Astrocyte of the spinal cord (primary cell): ENCODE results near the gene GPAT3.
A peak's percentile ranks its signal among the peaks of the same experiment; 100 is the strongest.
"Not testable (repeated sequence)": the region's sequence is repeated elsewhere in the genome, so short reads cannot be mapped to it uniquely, and the experiment has no call there.

Experiments used
- DNase-seq: peaks from one replicate; pipeline ENCODE4 v3.0.0; 2011; ENCODE audit warnings: low read depth, low spot score
- H3K4me3 ChIP-seq: 2 replicates; pipeline ENCODE4 v1.5.1; 2011; ENCODE audit warnings: low read depth, mild to moderate bottlenecking, low read length, moderate library complexity
- in situ Hi-C: cut with HindIII; loops from 2 replicates; pipeline ENCODE4 v1.10.0; 2017; ENCODE audit warnings: low sequenced_read_pairs
- TF ChIP-seq, protein P1 (sequence below): IDR thresholded peaks from 2 replicates; pipeline ENCODE4 v1.5.1; 2012; ENCODE audit warnings: low read depth, mild to moderate bottlenecking, low read length, inconsistent platforms

Gene GPAT3

DNA sequence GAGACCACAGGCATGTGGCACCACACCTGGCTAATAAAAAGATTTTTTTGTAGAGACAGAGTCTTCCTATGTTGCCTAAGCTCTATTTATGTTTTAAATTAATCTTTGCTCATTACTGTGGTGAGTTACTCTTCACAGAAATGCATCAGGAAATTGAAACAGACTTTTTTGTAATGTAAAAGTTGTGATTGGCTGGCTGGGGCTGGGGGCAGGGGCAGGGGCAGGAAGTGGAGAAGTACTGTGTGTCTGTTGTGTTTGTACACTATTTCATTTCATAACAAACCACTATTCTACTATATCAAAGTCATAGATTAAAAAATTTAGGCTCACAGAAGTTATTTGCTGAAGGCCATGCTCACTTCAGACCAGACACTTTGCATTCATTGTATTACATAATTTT lies 31.9 kb upstream of the GPAT3 start:
- in situ Hi-C loops, result no loop called here
- TF ChIP-seq, protein P1, sequence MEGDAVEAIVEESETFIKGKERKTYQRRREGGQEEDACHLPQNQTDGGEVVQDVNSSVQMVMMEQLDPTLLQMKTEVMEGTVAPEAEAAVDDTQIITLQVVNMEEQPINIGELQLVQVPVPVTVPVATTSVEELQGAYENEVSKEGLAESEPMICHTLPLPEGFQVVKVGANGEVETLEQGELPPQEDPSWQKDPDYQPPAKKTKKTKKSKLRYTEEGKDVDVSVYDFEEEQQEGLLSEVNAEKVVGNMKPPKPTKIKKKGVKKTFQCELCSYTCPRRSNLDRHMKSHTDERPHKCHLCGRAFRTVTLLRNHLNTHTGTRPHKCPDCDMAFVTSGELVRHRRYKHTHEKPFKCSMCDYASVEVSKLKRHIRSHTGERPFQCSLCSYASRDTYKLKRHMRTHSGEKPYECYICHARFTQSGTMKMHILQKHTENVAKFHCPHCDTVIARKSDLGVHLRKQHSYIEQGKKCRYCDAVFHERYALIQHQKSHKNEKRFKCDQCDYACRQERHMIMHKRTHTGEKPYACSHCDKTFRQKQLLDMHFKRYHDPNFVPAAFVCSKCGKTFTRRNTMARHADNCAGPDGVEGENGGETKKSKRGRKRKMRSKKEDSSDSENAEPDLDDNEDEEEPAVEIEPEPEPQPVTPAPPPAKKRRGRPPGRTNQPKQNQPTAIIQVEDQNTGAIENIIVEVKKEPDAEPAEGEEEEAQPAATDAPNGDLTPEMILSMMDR, result no peak
- no peak overlapping the region for H3K4me3 ChIP-seq
- no peak for DNase-seq

GRCh38 chr4:83504503-83504902 lies 31.4 kb upstream of the GPAT3 start:
- no peak for DNase-seq
- TF ChIP-seq, protein P1, result no peak
- no peak overlapping the region for H3K4me3 ChIP-seq
- in situ Hi-C loops, result no loop called here

GRCh38 chr4:83504996-83505395 lies 30.9 kb upstream of the GPAT3 start:
- H3K4me3 ChIP-seq, result no peak overlapping the region
- no peak for DNase-seq
- in situ Hi-C loops, result no loop called here
- TF ChIP-seq, protein P1, result no peak

GRCh38 chr4:83509156-83509585 lies 26.7 kb upstream of the GPAT3 start:
- in situ Hi-C loops, H3K4me3 ChIP-seq: not testable (repeated sequence)
- TF ChIP-seq, protein P1, result peak; percentile 66
- peak; percentile 47 for DNase-seq

DNA sequence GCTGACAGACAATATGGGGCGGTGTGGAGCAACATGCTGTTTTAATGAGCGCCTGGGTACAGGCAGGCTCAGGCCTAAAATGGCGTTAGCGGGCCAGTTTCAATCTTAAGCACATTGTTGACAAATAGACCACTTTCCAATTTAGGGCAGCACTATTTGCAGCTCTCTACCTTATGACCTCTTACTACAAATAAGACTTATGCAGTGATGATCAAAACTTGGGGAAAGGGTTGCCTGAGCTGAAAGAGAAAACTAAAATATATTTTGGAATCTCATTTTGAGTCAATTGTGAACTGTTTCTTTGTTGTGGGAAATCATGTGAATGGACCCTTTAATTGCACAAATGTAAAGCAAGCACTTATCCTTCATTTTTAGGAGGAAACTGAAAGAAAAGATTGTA lies 25.5 kb upstream of the GPAT3 start:
- TF ChIP-seq, protein P1, result no peak
- in situ Hi-C loops, result no loop called here

DNA sequence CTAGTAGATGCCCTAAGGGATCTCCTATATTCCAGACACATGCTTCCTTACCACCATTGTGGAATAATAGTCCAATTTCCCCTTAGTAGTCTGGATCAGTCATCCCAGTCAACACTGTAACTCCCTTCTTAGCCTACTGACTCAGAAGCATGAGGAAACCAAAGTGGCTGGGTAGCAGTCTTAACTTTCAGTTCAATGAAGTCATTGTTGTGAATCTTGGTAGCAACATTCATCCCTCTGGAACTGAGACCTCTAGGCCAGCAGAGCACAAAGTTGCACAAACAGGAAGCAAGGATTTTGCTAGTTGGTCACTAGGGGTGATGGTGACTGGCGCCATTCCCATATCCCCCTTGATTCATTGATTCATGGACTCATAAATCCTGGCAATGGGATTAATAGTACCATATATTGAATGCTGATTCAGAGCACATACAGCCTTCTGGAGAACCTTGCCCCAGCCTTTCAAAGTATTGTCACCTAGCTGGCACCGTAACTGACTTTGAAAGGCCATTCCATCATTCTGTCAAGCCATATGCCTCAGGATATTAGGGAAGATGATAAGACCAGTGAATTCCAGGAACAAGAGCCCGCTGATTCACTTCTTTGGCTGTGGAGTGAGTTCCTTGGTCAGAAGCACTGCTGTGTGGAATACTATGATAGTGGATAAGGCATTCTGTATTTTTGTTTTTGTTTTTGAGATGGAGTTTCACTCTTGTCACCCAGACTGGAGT lies 19.7 kb upstream of the GPAT3 start:
- H3K4me3 ChIP-seq, result no peak overlapping the region
- peak; percentile 63 for DNase-seq
- in situ Hi-C loops, result no loop called here
- TF ChIP-seq, protein P1, result no peak

More for the DNA sequence above, 25.5 kb upstream of the GPAT3 start:
- H3K4me3 ChIP-seq, result no peak overlapping the region
- DNase-seq, result no peak
